PC-3 (cell line): ENCODE data around the gene CLIC5. TPM values are rescaled to one million over a fixed set of nuclear protein-coding genes. Genes with fewer than 3 reads are reported as not detected.

ENCODE experiments used
- ATAC-seq: fragments of 200-7000 bp; cut with Tn5 transposase; 2 replicates; pipeline ENCODE4 v1.9.1; 2020; ENCODE audit warnings: mild to moderate bottlenecking, moderate library complexity
- BruUV-seq: library from RNA; stranded (reverse); fragments of 400-500 nt; replicated peaks from 2 replicates; lab custom pipeline; 2021; lab: Mats Ljungman, UMichigan
- CTCF ChIA-PET: fragments of 300-600 bp; sonication (Branson Sonifier 250); formaldehyde crosslinking; loops from one replicate; lab custom pipeline; 2022; ENCODE audit warnings: antibody characterized with exemption; lab: Charles Lee
- POLR2A ChIA-PET: fragments of 300-600 bp; sonication (Branson Sonifier 250); formaldehyde crosslinking; loops from one replicate; lab custom pipeline; 2022; ENCODE audit warnings: antibody characterized with exemption; ENCODE audit not compliant: unreplicated experiment; lab: Charles Lee
- DNase-seq: peaks from one replicate; pipeline ENCODE4 v3.0.0-alpha.2; 2015
- H2AFZ ChIP-seq: fragments of 300-600 bp; sonication (generic); 2 replicates; pipeline ENCODE4 v1.6.0; 2016; ENCODE audit warnings: antibody characterized with exemption, low read length
- H3F3A ChIP-seq: fragments of 300-600 bp; sonication (generic); one replicate; pipeline ENCODE4 v1.6.0; 2017; ENCODE audit warnings: antibody characterized with exemption, low read length, control low read depth, mild to moderate bottlenecking; ENCODE audit not compliant: unreplicated experiment
- H3K27ac ChIP-seq: fragments of 300-600 bp; sonication (generic); 2 replicates; pipeline ENCODE4 v1.5.1; 2016; ENCODE audit warnings: mild to moderate bottlenecking, low read length
- H3K27me3 ChIP-seq: fragments of 300-600 bp; sonication (generic); 2 replicates; pipeline ENCODE4 v1.6.1; 2016; ENCODE audit warnings: low read length, mixed read lengths
- H3K36me3 ChIP-seq: fragments of 300-600 bp; sonication (generic); 2 replicates; pipeline ENCODE4 v1.6.1; 2016; ENCODE audit warnings: low read depth, mixed run types, low read length, mixed read lengths
- H3K4me1 ChIP-seq: fragments of 300-600 bp; sonication (generic); 2 replicates; pipeline ENCODE4 v1.5.1; 2016; ENCODE audit warnings: low read length; ENCODE audit not compliant: insufficient read depth
- H3K4me2 ChIP-seq: fragments of 300-600 bp; sonication (generic); 2 replicates; pipeline ENCODE4 v1.6.0; 2016; ENCODE audit warnings: low read length
- H3K4me3 ChIP-seq: fragments of 300-600 bp; sonication (generic); 2 replicates; pipeline ENCODE4 v1.5.1; 2016; ENCODE audit warnings: mild to moderate bottlenecking, low read length, mixed read lengths
- H3K79me2 ChIP-seq: fragments of 300-600 bp; sonication (generic); 2 replicates; pipeline ENCODE4 v1.6.1; 2017; ENCODE audit warnings: low read length, mixed read lengths
- H3K9ac ChIP-seq: fragments of 300-600 bp; sonication (generic); 2 replicates; pipeline ENCODE4 v1.6.0; 2016; ENCODE audit warnings: mild to moderate bottlenecking, low read length
- H3K9me2 ChIP-seq: fragments of 300-600 bp; sonication (generic); replicated peaks from 2 replicates; pipeline ENCODE4 v1.6.1; 2016; ENCODE audit warnings: mixed run types, low read length, mixed read lengths
- H3K9me3 ChIP-seq: fragments of 300-600 bp; sonication (generic); 2 replicates; pipeline ENCODE4 v1.6.1; 2016; ENCODE audit warnings: low read length, mixed read lengths
- H4K20me1 ChIP-seq: fragments of 300-600 bp; sonication (generic); 2 replicates; pipeline ENCODE4 v1.6.1; 2016; ENCODE audit warnings: low read length, mixed read lengths
- CTCF ChIP-seq: fragments of 300-600 bp; sonication (generic); conservative IDR thresholded peaks from 2 replicates; pipeline ENCODE4 v1.5.1; 2017; ENCODE audit warnings: antibody characterized with exemption, low read depth, mild to moderate bottlenecking, low read length
- EZH2 ChIP-seq: fragments of 300-600 bp; sonication (generic); IDR thresholded peaks from one replicate; pipeline ENCODE4 v1.6.1; 2017; ENCODE audit warnings: antibody characterized with exemption, mild to moderate bottlenecking, low read length; ENCODE audit not compliant: unreplicated experiment
- EZH2phosphoT487 ChIP-seq: fragments of 300-600 bp; sonication (generic); IDR thresholded peaks from 2 replicates; pipeline ENCODE4 v1.6.1; 2018; ENCODE audit warnings: mild to moderate bottlenecking, antibody characterized with exemption, low read length, borderline replicate concordance
- intact Hi-C: fragments of 100-400 bp; cut with micrococcal nuclease; formaldehyde crosslinking; loops from 2 replicates; pipeline ENCODE4 v1.9.0; 2023
- total RNA-seq: library from RNA; depleted of rRNA; stranded (reverse); fragments of >200 nt; gene quantifications from 2 replicates; pipeline ENCODE4 v1.2.3, GENCODE V29; 2014

Gene CLIC5
- total RNA-seq, 1 experiment from 2014 or later: not detected

- H3K36me3 ChIP-seq: no peaks in the 10 kb centered on the region
- H3K27ac ChIP-seq: no peak overlapping the region
- H3F3A ChIP-seq: no peaks in the 10 kb centered on the region
- H2AFZ ChIP-seq: no peak overlapping the region
- ChIA-PET CTCF (no interaction called here), POLR2A (no interaction called here)
- ATAC-seq: no peak
- BruUV-seq: no TSS peak
- no peak for TF ChIP-seq EZH2phosphoT487
- TF ChIP-seq CTCF: no peak
- TF ChIP-seq EZH2: no peak
- H3K9ac ChIP-seq: no peak overlapping the region
- no peaks in the 10 kb centered on the region for H3K79me2 ChIP-seq
- H3K27me3 ChIP-seq: peaks cover 53% of the 10 kb centered on the region
- H3K4me2 ChIP-seq: no peak overlapping the region
- no peaks in the 10 kb centered on the region for H3K9me2 ChIP-seq
- no peaks in the 10 kb centered on the region for H3K4me1 ChIP-seq
- no peak for DNase-seq
- H3K9me3 ChIP-seq: no peaks in the 10 kb centered on the region
- H4K20me1 ChIP-seq: no peaks in the 10 kb centered on the region
- intact Hi-C loops: no loop called here
- H3K4me3 ChIP-seq: no peak overlapping the region
Observed at GRCh38 chr6:46053039-46053933, 37.6 kb upstream of the CLIC5 start.

- H3K9me3 ChIP-seq: no peaks in the 10 kb centered on the region
- intact Hi-C loops: no loop called here
- H3K4me1 ChIP-seq: no peaks in the 10 kb centered on the region
- H3K9me2 ChIP-seq: no peaks in the 10 kb centered on the region
- DNase-seq: no peak
- no peaks in the 10 kb centered on the region for H3F3A ChIP-seq
- H3K27ac ChIP-seq: no peak overlapping the region
- no peaks in the 10 kb centered on the region for H3K79me2 ChIP-seq
- BruUV-seq: no TSS peak
- TF ChIP-seq EZH2 (no peak), CTCF (no peak), EZH2phosphoT487 (no peak)
- H3K4me3 ChIP-seq: no peak overlapping the region
- CTCF ChIA-PET: no interaction called here
- no peak overlapping the region for H2AFZ ChIP-seq
- H3K27me3 ChIP-seq: peaks cover 45% of the 10 kb centered on the region
- H3K36me3 ChIP-seq: no peaks in the 10 kb centered on the region
- POLR2A ChIA-PET: no interaction called here
- no peaks in the 10 kb centered on the region for H4K20me1 ChIP-seq
- no peak overlapping the region for H3K4me2 ChIP-seq
- no peak overlapping the region for H3K9ac ChIP-seq
- ATAC-seq: no peak
Observed at GRCh38 chr6:46052479-46052878, 36.8 kb upstream of the CLIC5 start.

GRCh38 chr6:46051962-46052361 is 36.3 kb upstream of the CLIC5 start:
- Histone ChIP-seq H2AFZ (no peak overlapping the region), H3K27ac (no peak overlapping the region), H3K4me2 (no peak overlapping the region), H3K9me3 (no peaks in the 10 kb centered on the region), H3K27me3 (peaks cover 41% of the 10 kb centered on the region), H3K79me2 (no peaks in the 10 kb centered on the region), H3K4me1 (no peaks in the 10 kb centered on the region), H4K20me1 (no peaks in the 10 kb centered on the region), H3K9me2 (no peaks in the 10 kb centered on the region), H3K9ac (no peak overlapping the region), H3K36me3 (no peaks in the 10 kb centered on the region), H3F3A (no peaks in the 10 kb centered on the region), H3K4me3 (no peak overlapping the region)
- intact Hi-C loops: no loop called here
- no peak for DNase-seq
- CTCF ChIA-PET: no interaction called here
- POLR2A ChIA-PET: no interaction called here
- no TSS peak for BruUV-seq
- TF ChIP-seq EZH2phosphoT487: no peak
- TF ChIP-seq CTCF: no peak
- TF ChIP-seq EZH2: no peak
- no peak for ATAC-seq
